MG63 (cell line): ENCODE data around the gene HOXC5. TPM values are rescaled to one million over a fixed set of nuclear protein-coding genes. Genes with fewer than 3 reads are reported as not detected.
A peak's percentile ranks its signal among the peaks of the same experiment; 100 is the strongest.

ENCODE experiments used
- DNase-seq: peaks from one replicate; pipeline ENCODE4 v3.0.0-alpha.2; 2020
- H3K27me3 ChIP-seq: fragments of 250-450 bp; sonication (Bioruptor Pico); 2 replicates; pipeline ENCODE4 v1.5.1; 2020; ENCODE audit warnings: mild to moderate bottlenecking, moderate library complexity
- H3K36me3 ChIP-seq: fragments of 250-450 bp; sonication (Bioruptor Pico); 2 replicates; pipeline ENCODE4 v1.5.1; 2020; ENCODE audit warnings: mild to moderate bottlenecking, moderate library complexity
- H3K4me3 ChIP-seq: fragments of 250-450 bp; sonication (Bioruptor Pico); 2 replicates; pipeline ENCODE4 v1.5.1; 2020; ENCODE audit warnings: mild to moderate bottlenecking, moderate library complexity
- H3K9me3 ChIP-seq: fragments of 250-450 bp; sonication (Bioruptor Pico); 2 replicates; pipeline ENCODE4 v1.5.1; 2020; ENCODE audit warnings: mild to moderate bottlenecking, moderate library complexity
- total RNA-seq: library from RNA; depleted of rRNA; stranded (reverse); fragments of >200 nt; shearing (Covaris generic); gene quantifications from 2 replicates; pipeline ENCODE4 v1.2.3, GENCODE V29; 2014; ENCODE audit warnings: low replicate concordance

The HOXC5 gene
- total RNA-seq, 1 experiment from 2014 or later = not detected

DNA sequence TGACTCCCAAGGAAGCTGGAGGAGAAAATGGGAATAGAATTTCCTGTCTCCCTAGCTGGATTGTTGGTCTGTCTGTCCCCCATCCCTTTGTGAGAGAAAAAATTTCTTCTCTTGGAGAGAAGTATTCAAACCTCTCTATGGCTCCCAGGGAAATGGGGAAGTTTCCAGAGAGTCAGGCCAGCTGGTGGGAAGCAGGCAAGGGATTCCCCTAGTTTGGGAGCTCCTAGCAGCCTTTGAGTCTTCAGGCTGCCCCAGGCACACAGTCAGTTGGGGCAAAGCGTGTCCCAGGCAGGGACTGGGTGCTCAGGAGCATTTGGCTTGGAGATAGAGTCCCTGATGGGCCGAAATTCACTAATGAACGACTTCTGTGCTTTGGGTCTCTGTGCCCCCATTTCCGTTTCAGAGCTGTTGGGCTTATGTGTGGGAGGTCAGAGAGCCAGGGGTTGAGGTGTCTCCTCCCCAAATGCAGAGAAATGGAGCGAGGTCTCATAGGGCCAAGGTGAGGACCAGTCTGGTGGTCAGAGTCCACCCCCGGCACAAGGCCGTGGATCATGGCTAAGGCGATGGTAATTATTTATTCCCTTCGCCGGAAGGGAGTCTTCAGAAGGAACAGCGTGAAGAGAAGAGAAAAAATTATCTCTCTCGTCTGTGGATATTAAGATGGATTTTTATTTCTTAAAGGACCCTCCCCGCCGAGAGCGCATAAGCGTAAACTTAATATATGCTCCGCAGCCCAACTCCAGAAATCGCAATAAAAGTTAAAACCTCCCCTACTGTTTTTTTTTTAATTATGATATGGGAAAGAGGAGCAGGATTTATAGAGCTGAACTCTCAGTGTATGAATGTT lies 39.5 kb upstream of the HOXC5 start:
- Histone ChIP-seq H3K27me3 (no peaks in the 10 kb centered on the region), H3K4me3 (peak overlapping the region; percentile 72; the same call in 1 of the 2 replicates), H3K36me3 (peaks cover 12% of the 10 kb centered on the region), H3K9me3 (no peaks in the 10 kb centered on the region)
- DNase-seq = no peak

DNA sequence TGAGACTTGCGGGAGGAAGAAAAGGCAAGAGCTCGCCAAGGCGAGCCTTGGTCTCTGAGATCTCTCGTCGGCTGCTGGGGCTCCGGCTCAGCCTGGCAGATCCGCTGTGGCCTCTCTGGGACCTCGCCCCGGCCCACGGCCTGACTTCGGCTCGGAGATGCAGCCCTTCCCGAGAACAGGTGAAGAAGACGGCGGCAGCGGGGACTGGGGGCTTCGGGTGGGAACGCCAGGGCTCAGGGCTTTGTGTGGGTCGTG lies 38.9 kb upstream of the HOXC5 start:
- Histone ChIP-seq H3K9me3 (no peaks in the 10 kb centered on the region), H3K4me3 (peak overlapping the region; percentile 72), H3K36me3 (peaks cover 11% of the 10 kb centered on the region), H3K27me3 (no peaks in the 10 kb centered on the region)
- DNase-seq = no peak

DNA sequence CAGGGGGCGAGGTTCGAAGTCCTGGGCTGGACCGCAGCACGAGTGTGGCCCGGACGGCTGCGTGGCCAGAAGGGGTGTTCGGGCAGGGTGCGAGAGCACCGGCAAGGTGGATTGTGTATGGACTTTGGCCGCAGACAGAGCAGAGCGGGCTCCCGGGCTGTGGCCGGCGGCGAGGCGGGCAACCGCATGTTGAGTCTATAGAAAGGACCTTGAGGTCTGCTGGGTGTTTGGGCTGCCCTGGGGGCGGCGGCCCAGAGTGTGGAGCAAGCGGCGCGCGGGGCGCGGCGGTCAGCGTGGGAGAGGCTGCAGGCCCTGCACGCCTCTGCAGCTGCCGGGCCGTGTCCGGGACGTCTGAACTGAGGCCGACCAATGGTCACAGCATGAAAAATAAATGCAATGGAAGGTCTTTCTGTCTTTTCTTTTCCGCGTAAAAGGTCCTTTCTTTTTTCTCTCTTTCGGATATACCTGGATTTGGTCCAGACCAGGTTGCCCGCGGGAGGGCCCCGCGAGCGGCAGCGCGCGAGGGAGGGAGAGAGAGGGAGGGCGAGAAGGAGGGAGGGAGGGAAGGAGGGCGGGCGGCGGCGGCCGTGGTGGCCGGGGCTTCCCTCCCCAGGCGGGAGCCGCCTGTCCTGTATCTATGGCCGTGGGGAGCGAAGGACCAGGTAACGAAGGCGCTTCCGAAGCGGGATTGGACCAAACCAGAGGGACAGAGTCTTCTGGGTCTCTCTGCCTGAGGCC lies 38.4 kb upstream of the HOXC5 start:
- Histone ChIP-seq H3K27me3 (no peaks in the 10 kb centered on the region), H3K4me3 (peak overlapping the region; percentile 72), H3K36me3 (peaks cover 10% of the 10 kb centered on the region), H3K9me3 (no peaks in the 10 kb centered on the region)
- peak; percentile 49 for DNase-seq

DNA sequence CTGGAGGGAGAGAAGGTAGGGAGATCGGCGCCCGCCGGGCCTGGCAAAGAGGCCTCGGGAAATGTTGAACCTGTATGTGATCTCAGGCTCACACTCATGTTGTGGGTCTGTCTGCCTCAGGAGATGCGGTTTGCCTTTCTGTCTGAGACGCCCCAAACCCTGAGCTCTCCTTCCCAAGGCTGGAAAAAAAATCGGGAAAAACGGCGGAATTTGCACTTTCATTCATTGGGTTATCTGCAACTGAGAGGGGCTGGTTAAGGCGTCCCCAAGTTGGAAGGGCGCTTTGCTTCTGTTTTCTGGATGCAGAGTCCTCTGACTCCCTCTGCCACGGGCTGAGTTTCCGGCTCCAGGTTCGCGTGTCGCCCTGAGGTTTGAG lies 37.9 kb upstream of the HOXC5 start:
- Histone ChIP-seq H3K36me3 (peaks cover 10% of the 10 kb centered on the region), H3K4me3 (peak overlapping the region; percentile 72), H3K27me3 (no peaks in the 10 kb centered on the region), H3K9me3 (no peaks in the 10 kb centered on the region)
- no peak for DNase-seq

DNA sequence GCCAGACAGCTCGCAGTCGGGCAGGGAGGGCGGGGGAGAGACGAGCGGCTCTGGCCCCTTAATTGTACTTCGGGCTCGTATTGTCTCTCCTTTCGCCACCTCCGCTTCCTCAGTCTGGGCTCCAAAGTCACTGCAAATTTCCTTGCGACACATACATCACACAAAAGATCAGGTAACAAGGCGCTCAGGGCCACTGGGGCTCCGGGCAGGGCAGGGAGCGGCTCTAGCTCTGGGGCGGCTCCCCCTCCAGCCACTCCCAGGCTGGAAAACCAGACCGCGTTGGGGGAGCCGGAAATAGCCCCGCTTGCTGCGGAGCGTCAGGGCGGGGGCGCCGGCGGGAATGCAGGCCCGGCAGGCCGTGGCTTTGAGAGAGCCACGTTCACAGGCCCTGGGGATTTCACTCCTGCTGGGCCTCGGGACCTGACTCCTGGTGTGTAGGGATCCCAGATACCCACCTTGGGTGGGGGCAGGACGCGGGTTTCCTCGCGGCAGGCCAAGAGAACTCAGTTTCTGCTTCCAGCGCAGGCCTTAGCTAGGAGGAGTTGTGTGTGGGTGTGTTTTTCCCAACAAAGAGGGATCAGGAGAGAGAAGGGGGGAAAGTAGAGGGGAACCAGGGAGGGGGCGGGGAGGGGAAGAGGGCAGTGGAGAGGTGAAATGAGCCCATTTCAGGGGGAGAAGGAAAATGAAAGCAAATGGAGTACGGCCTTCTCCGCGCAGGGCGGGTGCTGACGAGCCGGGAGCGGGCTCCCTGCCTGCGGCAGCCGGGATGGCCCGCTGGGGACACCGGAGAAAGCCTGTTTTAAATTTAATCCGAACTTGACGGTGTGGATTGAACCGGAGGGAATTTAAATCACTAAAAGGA lies 37.2 kb upstream of the HOXC5 start:
- peak; percentile 90 for DNase-seq
- no peaks in the 10 kb centered on the region for H3K27me3 ChIP-seq
- no peaks in the 10 kb centered on the region for H3K9me3 ChIP-seq
- H3K36me3 ChIP-seq = peaks cover 10% of the 10 kb centered on the region
- H3K4me3 ChIP-seq = peak overlapping the region; percentile 72

DNA sequence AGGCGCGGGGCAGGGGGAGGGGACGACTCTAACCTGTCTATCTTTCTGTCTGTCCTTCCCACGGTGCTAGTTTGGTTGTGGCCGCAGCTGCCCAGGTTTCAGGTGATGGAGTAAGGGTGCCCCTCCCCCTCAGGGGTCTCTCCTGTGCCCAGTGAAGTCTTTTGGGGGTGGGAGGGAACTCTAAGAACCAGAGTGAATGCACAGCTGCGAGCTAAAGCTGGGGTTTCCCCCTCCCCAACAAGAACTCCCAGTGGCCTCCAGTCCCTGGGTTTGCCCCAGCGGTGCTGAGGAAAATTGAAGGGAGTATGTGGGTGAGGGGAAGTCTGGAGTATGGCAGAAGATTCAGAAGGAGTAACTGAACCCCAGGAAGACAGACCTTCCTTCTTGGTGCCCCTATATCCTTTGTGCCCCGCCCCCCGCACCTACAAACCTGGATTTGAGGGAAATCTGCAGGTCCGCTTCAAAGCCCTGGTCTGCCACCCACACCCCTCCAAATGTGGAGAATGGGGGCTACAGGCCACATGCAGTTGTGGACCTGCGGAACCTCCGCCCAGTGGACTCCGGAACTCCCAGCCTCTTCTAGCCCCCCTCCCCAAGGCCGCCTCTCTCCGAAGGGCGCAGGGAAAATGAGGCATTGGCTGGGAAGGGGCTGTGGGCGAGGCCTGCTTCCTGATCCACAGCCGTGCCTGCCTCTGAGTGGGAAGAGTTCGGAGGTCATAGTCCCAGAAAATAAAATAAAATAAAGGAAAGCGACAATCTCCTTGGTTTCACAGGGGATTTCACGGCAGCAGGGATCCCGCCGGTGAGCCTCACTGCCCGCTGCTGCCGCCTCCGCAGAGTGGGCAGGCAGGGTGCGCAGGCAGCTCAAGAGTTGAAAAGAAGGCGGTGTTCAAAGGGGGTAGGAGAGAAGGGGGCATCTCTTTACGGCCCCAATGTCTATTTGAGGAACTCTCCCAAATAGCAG lies 36.3 kb upstream of the HOXC5 start:
- H3K4me3 ChIP-seq = peak overlapping the region; percentile 72

DNA sequence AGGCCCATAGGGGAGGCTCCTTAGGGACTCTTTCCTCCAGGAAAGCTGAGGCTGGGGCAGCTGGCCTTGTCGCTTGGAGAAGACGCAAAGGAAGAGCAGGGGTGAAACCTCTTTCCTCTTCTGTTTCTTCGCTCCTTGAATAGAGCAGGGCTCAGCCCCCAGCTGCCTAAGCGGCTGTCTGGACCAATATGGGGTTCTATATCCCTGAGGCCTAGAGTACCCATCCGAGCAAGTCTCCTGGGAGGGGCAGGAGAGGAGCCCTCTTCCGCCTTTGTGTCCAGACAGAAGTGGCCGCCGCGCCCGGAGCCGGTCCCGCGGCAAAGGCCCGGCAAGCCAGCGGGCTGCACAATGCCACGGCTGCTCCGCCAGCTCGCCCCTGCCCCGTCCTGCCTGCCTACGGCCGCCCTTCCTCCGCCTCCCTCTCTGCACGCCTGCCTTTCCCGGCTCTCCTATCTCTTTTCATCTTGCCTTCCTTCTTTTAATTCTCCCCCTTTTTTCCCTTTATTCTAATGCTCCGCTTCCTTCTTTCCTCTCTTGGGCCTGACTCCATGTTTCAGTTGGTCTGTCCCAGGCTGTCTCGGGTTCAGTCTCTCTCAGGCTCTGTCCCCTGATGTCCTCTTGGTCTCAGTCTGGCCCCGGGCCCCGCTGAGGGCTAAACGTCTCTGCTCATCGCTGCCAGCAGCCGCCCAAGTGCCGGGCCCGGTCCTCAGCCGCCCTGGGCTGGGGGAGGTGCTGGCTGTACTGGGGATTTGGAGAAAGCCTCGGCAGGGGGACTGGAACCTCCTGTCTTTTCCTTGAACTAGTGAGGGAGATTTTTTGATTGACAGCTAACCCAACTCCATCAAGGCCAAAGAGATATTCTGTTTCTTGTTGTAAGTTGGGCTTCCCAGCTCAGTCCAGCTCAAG lies 35.4 kb upstream of the HOXC5 start:
- Histone ChIP-seq H3K27me3 (no peaks in the 10 kb centered on the region), H3K36me3 (peaks cover 8% of the 10 kb centered on the region), H3K9me3 (no peaks in the 10 kb centered on the region), H3K4me3 (peak overlapping the region; percentile 72)
- peak; percentile 68 for DNase-seq

More for the DNA sequence above, 36.3 kb upstream of the HOXC5 start:
- DNase-seq = peak; percentile 47
- H3K27me3 ChIP-seq = no peaks in the 10 kb centered on the region
- H3K36me3 ChIP-seq = peaks cover 8% of the 10 kb centered on the region
- no peaks in the 10 kb centered on the region for H3K9me3 ChIP-seq

DNA sequence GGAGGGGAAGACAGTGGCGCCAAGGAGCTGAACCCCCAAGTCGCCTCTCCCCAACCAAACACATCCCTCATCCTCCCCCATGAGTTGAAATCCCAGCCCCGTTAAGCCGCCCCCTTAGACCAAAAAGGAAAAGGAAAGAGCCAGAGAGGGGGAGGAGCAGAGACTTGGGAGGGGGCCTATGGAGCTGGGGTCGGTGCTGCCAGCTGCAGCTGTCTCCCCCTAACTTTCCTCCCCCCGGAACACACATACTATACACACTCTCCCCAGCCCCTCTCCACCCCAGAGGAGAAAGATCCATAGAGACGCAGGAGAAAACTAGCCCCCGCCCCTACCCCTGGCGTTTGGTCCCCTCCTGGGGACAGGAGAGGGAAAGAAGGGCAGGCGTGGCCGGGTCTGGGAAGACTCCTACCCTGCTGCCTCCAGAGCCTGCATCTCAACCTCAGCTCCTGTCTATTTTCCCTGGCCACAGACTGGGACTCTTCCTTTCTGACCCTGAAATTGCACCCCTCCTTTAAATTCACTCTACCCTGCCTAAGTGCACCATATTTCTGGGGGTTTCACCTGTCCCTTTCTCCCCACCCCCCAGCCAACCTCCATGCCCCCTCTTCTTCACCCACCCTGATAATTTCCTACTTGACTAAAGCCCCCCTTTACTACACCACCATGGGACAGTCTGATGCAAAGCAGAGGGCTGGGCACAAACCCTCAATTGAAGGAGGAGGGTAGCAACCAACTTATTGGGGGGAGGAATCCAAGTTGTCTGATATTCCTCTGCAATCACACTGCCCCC lies 34.5 kb upstream of the HOXC5 start:
- H3K4me3 ChIP-seq = peak overlapping the region; percentile 72

DNA sequence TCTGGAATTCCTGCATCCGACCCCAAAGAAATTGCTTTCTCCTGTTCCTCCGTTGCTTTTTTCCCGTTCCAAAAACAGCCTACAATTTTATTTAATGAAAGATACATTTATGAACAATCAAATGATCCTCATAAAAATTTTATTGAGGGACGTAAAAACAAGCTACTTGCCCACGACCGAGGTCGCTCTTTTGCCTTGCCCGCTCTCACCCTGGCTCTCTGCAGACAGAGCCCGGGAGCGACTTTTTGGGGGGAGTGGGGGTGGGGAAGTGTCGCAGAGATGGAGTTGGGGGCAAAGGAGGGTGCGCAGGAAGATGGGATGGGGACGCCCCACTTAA lies 34.0 kb upstream of the HOXC5 start:
- H3K9me3 ChIP-seq = no peaks in the 10 kb centered on the region
- peaks cover 13% of the 10 kb centered on the region for H3K36me3 ChIP-seq
- DNase-seq = no peak
- H3K4me3 ChIP-seq = peak overlapping the region; percentile 72
- no peaks in the 10 kb centered on the region for H3K27me3 ChIP-seq

More for the DNA sequence above, 34.5 kb upstream of the HOXC5 start:
- H3K36me3 ChIP-seq = peaks cover 13% of the 10 kb centered on the region
- H3K27me3 ChIP-seq = no peaks in the 10 kb centered on the region
- no peak for DNase-seq
- no peaks in the 10 kb centered on the region for H3K9me3 ChIP-seq

DNA sequence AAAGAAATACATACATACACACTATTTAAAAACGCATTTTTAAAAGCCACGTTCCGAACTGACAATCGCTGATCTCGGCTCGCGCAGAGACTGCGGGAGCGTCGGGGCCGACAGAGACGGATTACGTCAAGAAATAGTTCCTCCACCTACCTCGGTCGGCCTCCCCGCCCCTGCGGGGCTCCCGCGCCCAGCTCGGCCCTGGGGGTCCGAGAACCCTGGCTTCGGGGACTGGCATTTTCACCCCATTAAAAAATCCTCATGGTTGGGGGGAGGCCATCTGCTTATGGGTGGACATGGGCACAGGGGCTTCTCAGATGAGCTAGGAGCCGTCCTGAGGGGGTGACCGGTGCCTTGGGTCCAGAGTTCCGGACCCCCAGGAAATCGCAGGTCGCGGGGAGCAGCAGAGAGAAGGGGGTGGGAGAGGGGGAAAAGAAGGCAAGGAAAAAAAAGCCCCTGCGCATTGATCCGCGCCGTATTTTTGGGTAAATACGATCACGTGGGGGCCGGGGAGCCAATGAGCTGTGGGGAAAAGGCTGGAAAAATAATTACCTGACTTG lies 33.2 kb upstream of the HOXC5 start:
- H3K27me3 ChIP-seq = no peaks in the 10 kb centered on the region
- no peaks in the 10 kb centered on the region for H3K9me3 ChIP-seq
- peak; percentile 81 for DNase-seq
- H3K36me3 ChIP-seq = peaks cover 13% of the 10 kb centered on the region
- peak overlapping the region; percentile 72 for H3K4me3 ChIP-seq

DNA sequence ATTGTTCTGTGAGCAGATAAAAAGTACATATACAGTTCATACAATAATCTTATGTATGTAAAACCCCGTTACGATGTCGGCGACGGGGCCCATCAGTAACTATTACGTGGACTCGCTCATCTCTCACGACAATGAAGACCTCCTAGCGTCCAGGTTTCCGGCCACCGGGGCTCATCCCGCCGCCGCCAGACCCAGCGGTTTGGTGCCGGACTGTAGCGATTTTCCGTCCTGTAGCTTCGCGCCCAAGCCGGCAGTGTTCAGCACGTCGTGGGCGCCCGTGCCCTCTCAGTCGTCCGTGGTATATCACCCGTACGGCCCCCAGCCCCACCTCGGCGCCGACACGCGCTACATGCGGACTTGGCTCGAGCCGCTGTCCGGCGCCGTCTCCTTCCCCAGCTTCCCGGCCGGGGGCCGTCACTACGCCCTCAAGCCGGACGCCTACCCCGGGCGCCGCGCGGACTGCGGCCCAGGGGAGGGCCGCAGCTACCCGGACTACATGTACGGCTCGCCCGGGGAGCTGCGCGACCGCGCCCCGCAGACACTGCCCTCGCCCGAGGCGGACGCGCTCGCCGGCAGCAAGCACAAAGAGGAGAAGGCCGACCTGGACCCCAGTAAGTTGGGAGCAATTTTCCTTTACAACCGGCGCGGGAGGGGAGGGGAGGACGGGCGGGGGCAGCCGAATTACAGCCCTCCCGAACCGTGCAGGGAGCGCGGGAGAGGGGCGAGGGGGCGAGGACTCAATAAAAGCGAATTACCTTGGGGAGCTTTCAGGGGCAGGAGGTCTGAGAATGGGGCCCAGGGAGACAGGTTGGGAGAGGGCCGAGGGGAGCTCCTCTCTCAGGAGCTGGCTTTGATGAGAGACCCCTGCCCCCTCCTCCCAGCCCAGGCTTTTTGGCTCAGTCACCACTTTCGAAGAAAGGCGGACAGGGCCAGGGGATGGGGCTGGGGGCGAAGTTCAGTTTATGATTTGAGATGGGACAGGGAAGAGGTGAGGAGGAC lies 32.4 kb upstream of the HOXC5 start, which contains the start of gene HOXC9:
TSS of gene HOXC9 (plus strand) at position 46 of the 999 bp plus-strand sequence. CDS start at position 74, 28 bp downstream.
- DNase-seq = no peak
- Histone ChIP-seq H3K36me3 (peaks cover 9% of the 10 kb centered on the region; the same call in 1 of the 2 replicates), H3K27me3 (no peaks in the 10 kb centered on the region)

DNA sequence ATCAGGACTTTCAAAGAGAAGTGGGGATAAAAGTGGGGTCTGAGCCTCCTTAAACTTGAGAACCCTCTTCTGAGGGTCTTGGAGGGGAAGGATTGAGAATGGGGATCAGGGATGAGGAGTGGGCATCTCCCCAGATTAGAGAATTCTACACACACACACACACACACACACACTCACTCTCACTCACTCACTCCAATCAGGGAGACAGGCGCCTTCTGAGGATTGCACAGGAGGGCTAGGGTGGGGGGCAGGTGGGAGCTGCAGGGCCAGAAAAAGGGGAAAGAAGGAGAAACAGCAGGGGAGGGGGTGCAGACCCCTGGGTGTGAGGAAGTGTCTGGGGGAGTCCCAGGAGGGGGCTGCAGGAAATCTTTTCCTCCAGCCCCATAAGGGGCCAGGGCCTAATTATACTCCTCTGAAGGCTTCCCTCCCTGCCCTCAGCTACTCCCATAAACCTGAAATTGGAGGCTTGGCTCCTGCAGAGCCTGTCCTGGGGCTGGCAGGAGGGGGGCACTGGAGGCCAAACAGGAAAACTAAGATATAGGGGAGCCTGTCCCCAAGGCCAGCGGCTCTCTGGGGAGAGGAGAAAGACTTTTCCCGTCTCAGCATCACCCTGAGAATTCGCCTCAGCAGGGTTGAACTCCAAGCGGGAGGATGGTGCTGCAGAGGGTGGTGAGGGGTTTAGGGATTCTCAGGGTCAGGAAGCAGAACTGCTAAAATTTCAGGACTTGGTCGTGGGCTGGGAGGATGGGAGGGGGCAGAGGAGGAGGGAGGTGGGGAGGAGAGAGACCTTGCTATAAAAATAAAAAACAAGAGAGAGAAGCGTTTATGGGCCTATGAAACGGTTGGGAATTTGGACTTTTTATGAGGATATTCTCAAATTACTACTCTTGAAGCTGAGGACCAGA lies 31.3 kb upstream of the HOXC5 start:
- no peaks in the 10 kb centered on the region for H3K27me3 ChIP-seq
- H3K9me3 ChIP-seq = no peaks in the 10 kb centered on the region
- peak overlapping the region; percentile 72 for H3K4me3 ChIP-seq
- peaks cover 15% of the 10 kb centered on the region for H3K36me3 ChIP-seq
- DNase-seq = no peak

More for the DNA sequence above, 32.4 kb upstream of the HOXC5 start, which contains the start of gene HOXC9:
- Histone ChIP-seq H3K4me3 (peak within 1 kb of the TSS; percentile 72), H3K9me3 (no peaks in the 10 kb centered on the region)
